Stimulated activated CD4-positive, alpha-beta T cell treated with anti-CD3 and anti-CD28 coated beads, TNF-alpha, amount 100 ng/mL, for 1 hour (primary cell): ENCODE results near the gene TNFSF12.
A peak's percentile ranks its signal among the peaks of the same experiment; 100 is the strongest.

Experiments
- DNase-seq, 3 donors: peaks; one replicate each; pipeline ENCODE4 v3.0.0-alpha.2; 2020; ENCODE audit warnings: low read depth in 3 of 3, low spot score in 1 of 3

Gene TNFSF12, protein sequence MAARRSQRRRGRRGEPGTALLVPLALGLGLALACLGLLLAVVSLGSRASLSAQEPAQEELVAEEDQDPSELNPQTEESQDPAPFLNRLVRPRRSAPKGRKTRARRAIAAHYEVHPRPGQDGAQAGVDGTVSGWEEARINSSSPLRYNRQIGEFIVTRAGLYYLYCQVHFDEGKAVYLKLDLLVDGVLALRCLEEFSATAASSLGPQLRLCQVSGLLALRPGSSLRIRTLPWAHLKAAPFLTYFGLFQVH

DNA sequence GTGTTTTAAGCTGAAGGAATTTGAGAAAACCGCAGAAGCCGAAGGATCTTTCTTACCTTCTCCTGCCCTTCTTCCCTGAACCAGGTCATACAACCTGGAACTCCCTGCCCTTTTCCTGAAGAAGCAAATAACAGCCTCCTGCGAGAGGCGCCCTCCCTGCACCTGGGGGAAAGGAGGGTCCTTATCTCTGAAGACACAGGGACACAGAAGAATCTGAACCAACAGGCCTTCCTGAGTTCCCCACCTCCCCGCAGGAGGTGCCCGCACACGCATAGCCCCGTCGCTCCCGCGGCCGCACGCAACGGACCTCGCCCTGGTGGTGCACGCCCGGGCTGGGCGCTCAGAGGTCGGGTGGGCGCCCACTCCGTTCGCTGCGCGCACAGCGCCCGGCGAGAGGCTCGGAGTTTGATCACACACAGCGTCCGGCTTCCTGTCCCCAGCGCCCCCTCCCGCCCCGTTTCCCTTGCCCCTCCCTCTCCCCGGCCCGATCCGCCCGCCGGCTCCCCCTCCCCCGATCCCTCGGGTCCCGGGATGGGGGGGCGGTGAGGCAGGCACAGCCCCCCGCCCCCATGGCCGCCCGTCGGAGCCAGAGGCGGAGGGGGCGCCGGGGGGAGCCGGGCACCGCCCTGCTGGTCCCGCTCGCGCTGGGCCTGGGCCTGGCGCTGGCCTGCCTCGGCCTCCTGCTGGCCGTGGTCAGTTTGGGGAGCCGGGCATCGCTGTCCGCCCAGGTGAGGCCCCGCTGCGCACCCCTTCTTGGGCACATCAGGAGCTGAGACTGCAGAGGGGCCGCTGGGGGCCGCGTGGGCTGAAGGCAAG is at the start of gene TNFSF12:
TNFSF12 (plus strand) TSS at position 474 of the 816 bp plus-strand sequence; CDS start at position 570, 96 bp downstream.
- DNase-seq, result peak in 1 of 3 donors; percentile 27

DNA sequence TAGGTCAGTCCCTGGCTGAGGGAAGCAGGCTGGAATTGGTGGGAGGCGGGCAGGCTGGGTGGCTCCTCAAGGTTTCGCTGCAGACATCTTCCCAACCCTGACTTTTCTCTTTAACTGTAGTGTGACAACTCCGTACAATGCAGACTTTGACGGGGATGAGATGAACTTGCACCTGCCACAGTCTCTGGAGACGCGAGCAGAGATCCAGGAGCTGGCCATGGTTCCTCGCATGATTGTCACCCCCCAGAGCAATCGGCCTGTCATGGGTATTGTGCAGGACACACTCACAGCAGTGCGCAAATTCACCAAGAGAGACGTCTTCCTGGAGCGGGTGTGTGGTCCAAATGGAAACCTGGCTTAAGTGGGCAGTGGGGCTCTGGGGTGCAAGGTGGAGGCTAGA is 49.7 kb upstream of the TNFSF12 start:
- no peak for DNase-seq

DNA sequence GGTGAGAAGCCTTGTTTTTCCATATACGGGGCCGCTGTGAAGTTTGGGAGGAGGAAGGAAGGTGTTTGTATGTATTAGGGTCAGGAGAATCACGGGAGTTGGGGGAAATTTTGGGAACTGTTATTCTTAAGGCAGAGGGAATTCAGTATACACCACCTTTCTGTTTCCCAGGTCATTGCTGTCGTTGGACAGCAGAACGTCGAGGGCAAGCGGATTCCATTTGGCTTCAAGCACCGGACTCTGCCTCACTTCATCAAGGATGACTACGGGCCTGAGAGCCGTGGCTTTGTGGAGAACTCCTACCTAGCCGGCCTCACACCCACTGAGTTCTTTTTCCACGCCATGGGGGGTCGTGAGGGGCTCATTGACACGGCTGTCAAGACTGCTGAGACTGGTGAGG is 47.1 kb upstream of the TNFSF12 start:
- DNase-seq, result no peak

DNA sequence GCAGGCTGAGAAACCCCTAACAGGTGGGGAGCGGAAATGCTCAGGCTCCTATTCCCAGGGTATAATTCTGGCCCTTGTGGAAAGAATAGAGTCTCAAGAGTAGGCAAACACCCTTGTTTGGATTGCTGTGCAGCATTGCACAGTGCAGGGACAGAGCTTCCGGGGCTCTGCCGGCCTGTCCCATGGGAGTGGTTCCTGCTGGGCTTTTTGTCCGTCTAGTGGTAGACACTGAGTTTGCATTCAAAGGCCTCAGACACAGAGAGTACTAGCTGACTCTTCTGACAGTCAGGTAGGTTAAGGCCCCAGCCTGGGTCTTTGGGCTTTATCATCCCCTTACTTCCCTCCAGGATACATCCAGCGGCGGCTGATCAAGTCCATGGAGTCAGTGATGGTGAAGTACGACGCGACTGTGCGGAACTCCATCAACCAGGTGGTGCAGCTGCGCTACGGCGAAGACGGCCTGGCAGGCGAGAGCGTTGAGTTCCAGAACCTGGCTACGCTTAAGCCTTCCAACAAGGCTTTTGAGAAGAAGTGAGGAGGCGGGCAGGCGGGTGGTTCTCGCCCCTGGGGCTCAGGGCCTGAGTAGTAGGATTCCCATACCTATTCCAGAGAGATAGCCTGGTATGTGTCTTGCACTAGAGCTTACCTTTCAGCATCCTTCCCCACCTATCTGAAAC is 46.5 kb upstream of the TNFSF12 start:
- no peak for DNase-seq

DNA sequence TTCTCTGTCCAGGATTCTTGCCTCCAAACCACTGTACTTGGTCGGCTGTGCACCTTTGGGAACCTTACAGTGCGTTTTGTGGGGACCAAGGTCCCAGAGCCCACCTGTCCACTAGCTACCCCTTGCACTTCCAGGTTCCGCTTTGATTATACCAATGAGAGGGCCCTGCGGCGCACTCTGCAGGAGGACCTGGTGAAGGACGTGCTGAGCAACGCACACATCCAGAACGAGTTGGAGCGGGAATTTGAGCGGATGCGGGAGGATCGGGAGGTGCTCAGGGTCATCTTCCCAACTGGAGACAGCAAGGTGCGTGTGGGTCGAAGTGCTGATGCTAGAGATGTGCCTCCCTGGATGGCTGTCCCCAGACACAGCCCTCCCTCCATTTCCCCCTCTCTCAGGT is 45.9 kb upstream of the TNFSF12 start:
- no peak for DNase-seq

DNA sequence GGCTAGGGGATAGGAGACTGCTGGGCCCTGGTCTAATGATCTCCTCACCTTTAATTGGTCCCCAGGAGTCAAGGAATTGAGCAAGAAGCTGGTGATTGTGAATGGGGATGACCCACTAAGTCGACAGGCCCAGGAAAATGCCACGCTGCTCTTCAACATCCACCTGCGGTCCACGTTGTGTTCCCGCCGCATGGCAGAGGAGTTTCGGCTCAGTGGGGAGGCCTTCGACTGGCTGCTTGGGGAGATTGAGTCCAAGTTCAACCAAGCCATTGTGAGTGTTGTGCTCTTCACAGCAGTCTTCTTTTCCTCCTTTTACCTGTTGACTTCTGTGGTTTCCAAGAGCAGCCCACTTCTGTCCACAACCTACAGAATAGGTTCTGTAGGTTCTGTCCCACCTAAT is 45.3 kb upstream of the TNFSF12 start:
- DNase-seq, result no peak

DNA sequence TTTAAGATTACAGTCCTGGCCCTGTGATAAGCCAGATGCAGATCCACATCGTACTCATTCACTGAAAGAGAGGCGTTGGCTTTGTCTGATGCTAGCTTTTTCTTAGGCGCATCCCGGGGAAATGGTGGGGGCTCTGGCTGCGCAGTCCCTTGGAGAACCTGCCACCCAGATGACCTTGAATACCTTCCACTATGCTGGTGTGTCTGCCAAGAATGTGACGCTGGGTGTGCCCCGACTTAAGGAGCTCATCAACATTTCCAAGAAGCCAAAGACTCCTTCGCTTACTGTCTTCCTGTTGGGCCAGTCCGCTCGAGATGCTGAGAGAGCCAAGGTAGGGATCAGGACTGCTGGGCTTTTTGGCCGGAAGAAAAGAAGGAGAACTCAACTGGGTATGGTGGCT is 40.7 kb upstream of the TNFSF12 start:
- DNase-seq, result no peak

DNA sequence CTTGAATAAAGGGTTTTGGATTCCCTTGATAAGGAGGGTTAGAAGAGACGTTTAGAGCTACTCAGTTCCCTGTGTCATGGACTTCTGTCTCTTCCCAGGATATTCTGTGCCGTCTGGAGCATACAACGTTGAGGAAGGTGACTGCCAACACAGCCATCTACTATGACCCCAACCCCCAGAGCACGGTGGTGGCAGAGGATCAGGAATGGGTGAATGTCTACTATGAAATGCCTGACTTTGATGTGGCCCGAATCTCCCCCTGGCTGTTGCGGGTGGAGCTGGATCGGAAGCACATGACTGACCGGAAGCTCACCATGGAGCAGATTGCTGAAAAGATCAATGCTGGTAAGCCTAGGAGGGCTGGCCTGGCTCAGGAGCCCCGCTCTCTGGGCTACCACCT is 40.0 kb upstream of the TNFSF12 start:
- no peak for DNase-seq

DNA sequence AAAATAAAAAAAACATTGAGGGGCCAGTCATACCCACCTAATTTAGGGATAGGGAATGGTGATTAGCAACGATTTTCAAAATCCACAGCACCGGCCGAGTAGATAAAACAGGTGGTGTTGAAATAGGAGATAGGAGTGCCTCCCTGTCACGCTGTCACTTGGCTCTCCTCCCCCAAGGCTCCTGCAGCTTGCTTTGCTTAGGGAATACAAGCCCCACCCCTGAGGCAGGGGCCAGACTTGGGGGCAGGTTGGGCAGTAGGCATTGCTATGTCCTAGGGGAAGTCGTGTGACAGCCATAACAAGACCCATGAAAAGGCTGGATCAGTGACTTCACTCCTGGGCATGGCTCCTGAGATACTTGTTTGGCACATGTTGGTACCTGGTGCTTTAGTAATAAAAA is 38.9 kb upstream of the TNFSF12 start:
- DNase-seq, result no peak

DNA sequence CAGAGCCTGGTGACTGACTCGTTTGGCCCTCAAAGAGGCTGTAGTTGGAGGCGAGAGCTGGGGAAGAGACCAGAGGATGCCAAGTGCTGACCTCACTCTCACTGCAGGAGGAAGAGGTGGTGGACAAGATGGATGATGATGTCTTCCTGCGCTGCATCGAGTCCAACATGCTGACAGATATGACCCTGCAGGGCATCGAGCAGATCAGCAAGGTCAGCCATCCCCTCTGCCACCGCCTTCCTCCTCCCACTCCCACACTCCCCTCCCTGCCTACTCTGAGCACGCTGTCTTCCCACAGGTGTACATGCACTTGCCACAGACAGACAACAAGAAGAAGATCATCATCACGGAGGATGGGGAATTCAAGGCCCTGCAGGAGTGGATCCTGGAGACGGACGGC is 37.8 kb upstream of the TNFSF12 start:
- DNase-seq, result no peak

DNA sequence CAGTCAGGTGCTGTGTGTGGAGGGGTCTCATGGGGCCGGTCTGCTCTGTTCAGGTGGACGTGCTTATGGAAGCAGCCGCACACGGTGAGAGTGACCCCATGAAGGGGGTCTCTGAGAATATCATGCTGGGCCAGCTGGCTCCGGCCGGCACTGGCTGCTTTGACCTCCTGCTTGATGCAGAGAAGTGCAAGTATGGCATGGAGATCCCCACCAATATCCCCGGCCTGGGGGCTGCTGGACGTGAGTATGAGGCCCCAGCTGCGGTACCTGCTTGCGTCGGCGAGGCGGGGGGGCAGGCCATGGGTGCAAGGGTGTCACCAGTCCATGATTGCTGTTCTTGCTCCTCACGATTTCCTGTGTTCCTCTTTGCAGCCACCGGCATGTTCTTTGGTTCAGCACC is 36.8 kb upstream of the TNFSF12 start:
- DNase-seq, result no peak

DNA sequence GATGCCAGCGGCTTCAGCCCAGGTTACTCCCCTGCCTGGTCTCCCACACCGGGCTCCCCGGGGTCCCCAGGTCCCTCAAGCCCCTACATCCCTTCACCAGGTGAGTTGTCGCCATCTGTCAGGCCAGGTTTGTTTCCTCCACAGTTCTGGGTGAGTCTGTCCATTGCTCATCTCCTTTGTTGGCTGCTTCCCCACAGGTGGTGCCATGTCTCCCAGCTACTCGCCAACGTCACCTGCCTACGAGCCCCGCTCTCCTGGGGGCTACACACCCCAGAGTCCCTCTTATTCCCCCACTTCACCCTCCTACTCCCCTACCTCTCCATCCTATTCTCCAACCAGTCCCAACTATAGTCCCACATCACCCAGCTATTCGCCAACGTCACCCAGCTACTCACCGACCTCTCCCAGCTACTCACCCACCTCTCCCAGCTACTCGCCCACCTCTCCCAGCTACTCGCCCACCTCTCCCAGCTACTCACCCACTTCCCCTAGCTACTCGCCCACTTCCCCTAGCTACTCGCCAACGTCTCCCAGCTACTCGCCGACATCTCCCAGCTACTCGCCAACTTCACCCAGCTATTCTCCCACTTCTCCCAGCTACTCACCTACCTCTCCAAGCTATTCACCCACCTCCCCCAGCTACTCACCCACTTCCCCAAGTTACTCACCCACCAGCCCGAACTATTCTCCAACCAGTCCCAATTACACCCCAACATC is 35.9 kb upstream of the TNFSF12 start:
- DNase-seq, result no peak

DNA sequence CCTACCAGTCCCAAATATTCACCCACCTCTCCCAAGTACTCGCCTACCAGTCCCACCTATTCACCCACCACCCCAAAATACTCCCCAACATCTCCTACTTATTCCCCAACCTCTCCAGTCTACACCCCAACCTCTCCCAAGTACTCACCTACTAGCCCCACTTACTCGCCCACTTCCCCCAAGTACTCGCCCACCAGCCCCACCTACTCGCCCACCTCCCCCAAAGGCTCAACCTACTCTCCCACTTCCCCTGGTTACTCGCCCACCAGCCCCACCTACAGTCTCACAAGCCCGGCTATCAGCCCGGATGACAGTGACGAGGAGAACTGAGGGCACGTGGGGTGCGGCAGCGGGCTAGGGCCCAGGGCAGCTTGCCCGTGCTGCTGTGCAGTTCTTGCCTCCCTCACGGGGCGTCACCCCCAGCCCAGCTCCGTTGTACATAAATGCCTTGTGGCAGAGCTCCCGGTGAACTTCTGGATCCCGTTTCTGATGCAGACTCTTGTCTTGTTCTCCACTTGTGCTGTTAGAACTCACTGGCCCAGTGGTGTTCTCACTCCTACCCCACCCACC is 34.9 kb upstream of the TNFSF12 start:
- no peak for DNase-seq

DNA sequence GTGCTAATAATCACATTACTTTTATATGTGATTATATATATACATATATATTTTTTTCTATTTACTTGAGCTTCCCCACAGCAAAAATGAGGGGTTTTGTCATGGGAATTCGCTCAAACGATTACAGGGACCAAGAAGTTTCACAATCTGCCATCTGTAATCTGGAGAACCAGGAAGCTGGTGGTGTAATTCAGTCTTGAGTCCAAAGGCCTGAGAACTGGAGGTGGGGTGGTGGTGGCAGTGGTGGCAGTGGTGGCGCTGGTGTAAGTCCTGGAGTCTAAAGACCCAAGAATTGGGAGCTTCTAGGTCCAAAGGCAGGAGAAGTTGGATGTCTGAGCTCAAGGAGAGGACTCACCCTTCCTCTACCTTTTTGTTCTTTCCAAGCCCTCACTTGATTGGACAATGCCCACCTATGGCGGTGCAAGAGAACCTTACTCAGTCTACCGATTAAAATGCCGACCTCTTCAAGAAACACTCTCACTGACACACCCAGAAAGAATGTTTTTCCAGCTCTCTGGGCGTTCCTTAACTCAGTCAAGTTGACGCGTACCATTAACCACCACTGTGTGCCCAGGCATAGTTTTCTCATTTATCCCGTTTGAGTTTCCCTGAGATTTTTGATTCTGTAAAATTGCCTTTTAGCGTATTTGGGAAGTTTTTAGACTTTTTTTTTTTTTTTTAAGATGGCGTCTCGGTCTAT is 32.8 kb upstream of the TNFSF12 start:
- no peak for DNase-seq

DNA sequence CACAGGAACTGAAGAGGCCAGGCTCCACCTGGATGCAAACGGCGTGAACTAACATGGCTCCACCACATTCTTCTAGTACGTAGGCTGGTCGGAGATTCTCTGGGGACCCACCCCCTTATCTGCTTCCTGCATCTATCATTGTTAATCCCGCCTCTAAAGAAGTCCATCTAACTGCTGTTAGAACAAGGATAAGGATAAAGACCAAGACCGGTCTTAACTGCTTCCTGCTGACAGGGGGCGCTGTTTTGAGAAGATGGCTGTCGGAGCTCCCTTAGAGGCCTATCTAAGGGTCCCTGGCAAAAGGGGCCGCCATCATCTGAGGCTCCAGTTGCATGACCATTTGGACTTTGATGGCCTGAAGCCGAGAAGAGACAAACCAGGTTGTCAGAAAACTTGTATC is 25.8 kb upstream of the TNFSF12 start:
- DNase-seq, result peak in 1 of 3 donors; percentile 21

DNA sequence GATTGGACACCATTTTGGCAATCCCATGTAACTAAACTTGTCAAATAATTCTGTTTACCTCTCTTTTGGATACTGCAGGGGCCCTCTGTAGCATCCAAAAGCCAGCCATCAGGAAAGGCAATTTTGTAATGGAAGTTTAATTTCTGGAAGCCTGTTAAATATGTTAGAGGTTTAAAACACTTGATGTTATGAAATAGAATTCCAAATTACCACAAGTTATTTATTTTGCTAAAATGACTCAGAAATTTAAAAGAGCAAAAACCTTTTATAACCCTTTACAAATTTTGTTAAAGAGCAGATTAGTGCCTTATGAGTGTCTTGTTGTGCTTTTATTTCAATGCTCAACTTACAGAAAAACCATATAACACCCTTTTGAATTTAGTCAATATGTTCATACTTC is 20.0 kb upstream of the TNFSF12 start:
- DNase-seq, result no peak

DNA sequence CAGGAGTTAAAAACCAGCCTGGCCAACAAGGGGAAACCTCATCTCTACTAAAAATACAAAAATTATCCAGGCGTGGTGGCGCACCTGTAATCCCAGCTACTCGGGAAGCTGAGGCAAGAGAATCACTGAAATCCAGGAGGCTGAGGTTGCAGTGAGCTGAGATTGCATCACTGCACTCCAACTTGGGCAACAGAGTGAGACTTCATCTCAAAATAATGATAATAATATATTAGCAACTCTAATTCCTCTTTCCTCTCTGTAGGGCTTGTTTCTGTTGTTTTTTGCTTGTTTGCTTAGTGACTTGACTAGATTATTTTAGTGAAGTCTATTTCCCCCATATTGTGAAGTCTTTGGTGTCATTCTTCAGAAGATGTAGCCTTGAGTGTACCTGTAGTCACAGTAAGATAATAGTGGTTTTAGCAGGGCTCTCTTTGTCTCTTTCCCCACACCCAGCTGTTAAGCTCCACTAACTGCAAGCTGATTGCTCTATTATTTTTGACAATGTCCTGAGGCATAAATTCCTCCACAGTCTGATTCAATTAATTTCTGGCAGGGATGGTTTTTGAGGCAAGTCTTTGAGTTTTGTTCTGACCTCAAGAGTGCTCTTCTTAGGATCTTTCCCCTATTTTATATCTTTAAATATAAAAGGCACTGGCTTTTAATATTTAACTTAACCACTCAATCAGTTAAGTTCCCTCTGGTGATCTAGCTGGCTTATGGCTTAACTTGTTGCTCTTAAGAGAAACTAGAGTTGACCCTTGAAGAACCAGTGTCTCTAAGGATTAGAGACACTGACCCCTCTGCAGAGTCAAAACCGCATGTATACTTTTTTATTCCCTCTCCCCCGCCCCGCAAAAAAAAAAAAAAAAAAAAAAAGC is 18.6 kb upstream of the TNFSF12 start:
- no peak for DNase-seq

DNA sequence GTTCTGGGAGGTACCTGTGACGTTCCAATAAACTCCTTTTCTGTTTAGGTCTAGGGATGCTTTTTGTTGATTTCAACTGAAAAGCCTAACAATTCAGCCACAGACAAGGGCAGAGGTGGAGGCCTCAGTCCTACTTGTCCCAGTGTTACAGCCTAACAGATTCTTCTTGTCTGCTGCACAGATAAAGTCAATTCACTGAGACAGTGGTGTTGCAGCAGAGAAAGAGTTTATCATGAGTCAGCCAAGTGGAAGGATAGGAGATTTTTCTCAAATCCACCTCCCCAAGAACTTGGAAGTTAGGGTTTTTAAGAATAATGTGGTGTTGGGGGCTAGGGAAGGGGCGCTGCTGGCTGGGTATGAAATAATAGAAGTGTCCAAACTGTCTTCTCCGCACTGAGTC is 10.8 kb upstream of the TNFSF12 start:
- no peak for DNase-seq

DNA sequence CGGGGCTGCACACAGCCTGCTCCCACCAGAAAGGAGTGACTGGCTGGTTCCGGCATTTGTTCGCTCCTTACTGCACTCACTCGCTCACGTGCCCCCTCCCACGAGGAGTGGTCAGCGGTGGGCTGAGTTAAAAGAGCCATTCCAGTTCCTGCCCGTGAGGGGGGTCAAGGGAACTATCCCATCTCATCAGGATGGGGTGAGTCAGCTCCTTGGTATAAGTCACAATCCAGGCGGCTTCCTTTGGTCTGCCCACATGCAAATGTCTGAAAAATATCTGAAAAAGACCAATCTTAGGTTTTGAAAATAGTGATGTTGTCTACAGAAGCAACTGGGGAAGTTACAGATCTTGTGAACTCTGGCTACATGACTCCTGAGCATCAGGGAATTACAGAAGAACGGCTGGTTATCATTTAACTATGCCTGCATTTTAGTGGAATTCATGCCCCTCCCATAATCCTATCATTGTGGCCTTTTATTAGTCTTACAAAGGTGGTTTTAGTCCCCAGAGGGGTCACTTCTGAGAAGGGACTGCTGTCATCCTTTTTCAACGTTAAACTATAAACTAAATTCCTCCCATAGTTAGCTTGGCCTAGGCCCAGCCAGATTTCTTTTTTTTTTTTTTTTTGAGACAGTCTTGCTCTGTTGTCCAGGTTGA is 9.8 kb upstream of the TNFSF12 start:
- DNase-seq, result no peak
